Natural killer cell (primary cell): ENCODE measurements around the gene BDNF. TPM values are rescaled to one million over a fixed set of nuclear protein-coding genes. Genes with fewer than 3 reads are reported as not detected.

Experiments
- ATAC-seq, 3 donors: fragments of 150-1000 bp in 2 of 3; fragments of 200-7000 bp in 1 of 3; cut with Tn5 transposase; 1 replicate in 1 of 3; 2 replicates in 2 of 3; pipeline ENCODE4 v1.10.0; 2021; ENCODE audit warnings: mild to moderate bottlenecking in 2 of 3, moderate library complexity in 2 of 3
- DNase-seq, 2 donors: peaks; one replicate each; pipeline versions ENCODE4 v3.0.0 to v3.0.0-alpha.2; 2013 to 2021; ENCODE audit warnings: mixed read lengths in 1 of 2
- H3K27ac ChIP-seq: one replicate; pipeline ENCODE4 v1.5.1; 2013; ENCODE audit warnings: mild to moderate bottlenecking, low read length
- H3K27me3 ChIP-seq: one replicate; pipeline ENCODE4 v1.6.1; 2013; ENCODE audit warnings: low read length; ENCODE audit not compliant: control insufficient read depth, insufficient read depth
- H3K36me3 ChIP-seq: one replicate; pipeline ENCODE4 v1.6.1; 2013; ENCODE audit warnings: low read length; ENCODE audit not compliant: control insufficient read depth, insufficient read depth
- H3K4me1 ChIP-seq: one replicate; pipeline ENCODE4 v1.6.1; 2013; ENCODE audit warnings: low read length; ENCODE audit not compliant: control insufficient read depth, insufficient read depth
- H3K4me3 ChIP-seq: one replicate; pipeline ENCODE4 v1.5.1; 2013; ENCODE audit warnings: low read length
- H3K9me3 ChIP-seq: one replicate; pipeline ENCODE4 v1.6.1; 2013; ENCODE audit warnings: low read length; ENCODE audit not compliant: control insufficient read depth, insufficient read depth
- H3K27ac Mint-ChIP-seq, 2 donors: one replicate each; pipeline ENCODE4 v1.8.0; 2022; ENCODE audit warnings: mild to moderate bottlenecking in 2 of 2, mixed read lengths in 2 of 2, moderate library complexity in 1 of 2
- H3K27me3 Mint-ChIP-seq, 2 donors: one replicate each; pipeline ENCODE4 v1.8.0; 2022; ENCODE audit warnings: low read depth in 2 of 2, mixed read lengths in 2 of 2
- H3K36me3 Mint-ChIP-seq: one replicate; pipeline ENCODE4 v1.8.0; 2022; ENCODE audit warnings: mixed read lengths
- H3K4me1 Mint-ChIP-seq, 2 donors: one replicate each; pipeline ENCODE4 v1.8.0; 2022; ENCODE audit warnings: mixed read lengths in 2 of 2
- H3K4me3 Mint-ChIP-seq: one replicate; pipeline ENCODE4 v1.8.0; 2022; ENCODE audit warnings: mild to moderate bottlenecking, moderate library complexity, mixed read lengths
- H3K9me3 Mint-ChIP-seq, 2 donors: one replicate each; pipeline ENCODE4 v1.8.0; 2022; ENCODE audit warnings: mixed read lengths in 2 of 2
- CTCF ChIP-seq: fragments of 200-600 bp; IDR thresholded peaks from one replicate; pipeline ENCODE4 v1.8.0; 2022; ENCODE audit warnings: antibody characterized with exemption
- WGBS: methylation state at CpG from one replicate; pipeline ENCODE4 v1.1.7; 2013; ENCODE audit warnings: missing lambda C conversion rate; ENCODE audit not compliant: insufficient coverage; 5-methylcytosine and 5-hydroxymethylcytosine counted together
- intact Hi-C: fragments of 100-400 bp; cut with micrococcal nuclease; formaldehyde crosslinking; loops from one replicate; pipeline ENCODE4 v1.14.2; 2022
- total RNA-seq, 4 donors: library from RNA; stranded (reverse); fragments of 120-200 nt in 1 of 4; gene quantifications; one replicate each; pipeline versions ENCODE4 v1.2.3 to v1.2.4, GENCODE V29; 2013 to 2022

BDNF gene
- total RNA-seq, 3 donors from 2014 or later (not counting 1 experiment from before 2014, with no cell fraction given), result not detected

DNA sequence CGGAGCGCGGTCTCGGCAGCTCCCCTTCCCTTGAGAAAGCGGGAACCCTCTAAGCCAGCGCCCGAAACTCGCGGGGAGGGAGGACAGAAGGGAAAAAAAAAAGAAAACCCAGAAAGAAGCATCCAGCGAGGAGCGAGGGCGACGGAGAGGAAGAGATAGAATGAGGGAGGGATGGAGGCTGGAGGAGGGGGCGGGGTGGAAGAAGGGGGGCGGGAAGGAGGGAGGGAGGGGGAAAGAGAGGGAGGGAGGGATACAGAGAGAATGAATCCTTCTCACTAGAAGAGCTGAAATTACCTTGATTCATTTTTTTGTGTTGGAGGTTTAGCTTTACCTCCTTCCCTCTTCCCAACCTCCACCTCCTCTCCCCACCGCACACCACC is 19.3 kb upstream of the BDNF start:
- H3K36me3 ChIP-seq, result no peaks in the 10 kb centered on the region
- Mint-ChIP-seq H3K27ac (no peak overlapping the region), H3K4me3 (no peak overlapping the region), H3K36me3 (peaks cover 19% of the 10 kb centered on the region), H3K27me3 (peaks cover 50 to 61% of the 10 kb centered on the region in 2 donors), H3K9me3 (peaks cover 6 to 14% of the 10 kb centered on the region in 2 donors), H3K4me1 (no peaks in the 10 kb centered on the region)
- DNase-seq (no peak), ATAC-seq (no peak)
- no peak overlapping the region for H3K4me3 ChIP-seq
- peaks cover 10% of the 10 kb centered on the region for H3K9me3 ChIP-seq
- peaks cover 31% of the 10 kb centered on the region for H3K27me3 ChIP-seq
- H3K27ac ChIP-seq, result no peak overlapping the region
- H3K4me1 ChIP-seq, result no peaks in the 10 kb centered on the region
- intact Hi-C loops, result no loop called here
- no peak for TF ChIP-seq CTCF
- WGBS, result 7% methylated on average over 10 of the region's 16 CpGs

DNA sequence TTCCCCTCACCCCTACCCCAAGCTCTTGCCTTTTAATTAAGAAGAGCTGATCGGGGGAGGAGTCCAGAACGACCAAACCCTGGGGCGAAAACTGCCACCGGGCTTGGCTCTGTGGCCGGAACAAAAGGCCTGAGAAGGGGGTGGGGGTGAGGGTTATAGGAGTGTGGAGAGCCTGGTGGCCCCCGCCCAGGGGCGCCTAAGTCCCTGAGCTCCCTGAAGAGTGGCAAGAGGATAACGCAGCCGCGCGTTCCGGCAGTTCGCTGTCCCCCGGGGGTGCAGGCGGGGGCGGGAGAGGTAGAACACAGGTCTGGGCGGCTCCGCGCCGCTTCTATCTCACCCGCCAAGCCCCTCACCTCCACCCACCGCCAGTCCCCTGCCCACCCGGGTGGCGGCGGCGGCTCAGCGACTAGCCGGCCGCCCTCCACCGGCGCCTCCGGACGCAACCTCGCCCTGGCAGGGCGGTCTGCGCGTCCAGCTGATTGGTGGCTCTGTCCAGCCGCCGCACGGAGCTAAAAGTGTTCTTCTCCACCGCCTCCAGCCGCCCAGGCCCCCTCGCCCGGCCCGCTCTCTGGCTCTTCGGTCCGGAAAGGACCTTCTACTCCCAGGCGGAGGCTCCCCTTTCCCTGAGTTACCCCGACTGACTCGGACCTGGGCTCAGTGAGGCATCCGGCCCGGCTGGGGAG is 18.7 kb upstream of the BDNF start:
- no peak overlapping the region for H3K4me3 ChIP-seq
- WGBS, result 6% methylated on average over 52 of the region's 52 CpGs
- H3K4me1 Mint-ChIP-seq, result no peaks in the 10 kb centered on the region
- H3K36me3 Mint-ChIP-seq, result peaks cover 19% of the 10 kb centered on the region
- no peak overlapping the region for H3K27ac ChIP-seq
- no peak overlapping the region for H3K27ac Mint-ChIP-seq
- DNase-seq (no peak), ATAC-seq (no peak)
- peaks cover 31% of the 10 kb centered on the region for H3K27me3 ChIP-seq
- H3K9me3 Mint-ChIP-seq, result peaks cover 8 to 12% of the 10 kb centered on the region in 2 donors
- no peaks in the 10 kb centered on the region for H3K4me1 ChIP-seq
- H3K27me3 Mint-ChIP-seq, result peaks cover 44 to 56% of the 10 kb centered on the region in 2 donors
- no peak for TF ChIP-seq CTCF
- H3K4me3 Mint-ChIP-seq, result no peak overlapping the region
- no peaks in the 10 kb centered on the region for H3K36me3 ChIP-seq
- peaks cover 10% of the 10 kb centered on the region for H3K9me3 ChIP-seq
- intact Hi-C loops, result no loop called here

- ATAC-seq (no peak), DNase-seq (no peak)
- peaks cover 43 to 50% of the 10 kb centered on the region in 2 donors for H3K27me3 Mint-ChIP-seq
- intact Hi-C loops, result no loop called here
- H3K27me3 ChIP-seq, result peaks cover 31% of the 10 kb centered on the region
- no peaks in the 10 kb centered on the region for H3K4me1 ChIP-seq
- peaks cover 10% of the 10 kb centered on the region for H3K9me3 ChIP-seq
- H3K27ac Mint-ChIP-seq, result no peak overlapping the region
- no peak for TF ChIP-seq CTCF
- H3K27ac ChIP-seq, result no peak overlapping the region
- H3K4me3 ChIP-seq, result no peak overlapping the region
- H3K4me3 Mint-ChIP-seq, result no peak overlapping the region
- H3K9me3 Mint-ChIP-seq, result peaks cover 9 to 12% of the 10 kb centered on the region in 2 donors
- no peaks in the 10 kb centered on the region for H3K4me1 Mint-ChIP-seq
- no peaks in the 10 kb centered on the region for H3K36me3 ChIP-seq
- WGBS, result 5% methylated on average over 24 of the region's 30 CpGs
- peaks cover 19% of the 10 kb centered on the region for H3K36me3 Mint-ChIP-seq
Observed at GRCh38 chr11:27718346-27718862, 18.1 kb upstream of the BDNF start.
